Ecto neural progenitor cell (in vitro differentiated cells): Measurements from ENCODE around the gene CLCN2.
A peak's percentile ranks its signal among the peaks of the same experiment; 100 is the strongest.

Experiments used
- DNase-seq: peaks from one replicate; pipeline ENCODE4 v3.0.0-alpha.2; 2018; ENCODE audit warnings: low spot score

Gene CLCN2

DNA sequence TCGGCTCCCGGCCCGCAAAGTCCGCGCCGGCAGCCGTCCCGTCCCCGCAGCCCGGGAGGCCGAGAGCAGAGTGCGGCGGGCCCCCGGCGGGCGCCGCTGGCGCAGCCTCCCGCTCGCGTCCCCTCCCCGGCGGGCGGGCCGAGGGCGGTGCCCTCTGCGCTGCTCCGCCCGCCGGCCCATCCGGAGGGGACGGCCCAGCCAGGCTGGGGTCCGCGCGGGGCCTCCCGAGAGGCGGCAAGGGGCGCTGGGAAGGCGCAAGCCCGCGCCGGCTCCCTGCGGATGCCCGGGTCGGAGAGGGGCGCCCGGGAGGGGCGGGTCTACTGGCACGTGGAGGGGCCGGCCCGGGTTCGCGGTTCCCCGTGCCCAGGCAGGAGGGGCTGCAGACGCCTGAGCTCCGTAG, at the start of gene CLCN2, which contains the start of gene POLR2H:
Gene CLCN2, minus strand, starts transcription at position 74 of the 400 bp plus-strand sequence. CDS start 126 bp downstream, outside the sequence.
Gene POLR2H, plus strand, starts transcription at position 179 of the 400 bp plus-strand sequence. CDS start 1,783 bp downstream, outside the sequence.
- DNase-seq = peak; percentile 83

DNA sequence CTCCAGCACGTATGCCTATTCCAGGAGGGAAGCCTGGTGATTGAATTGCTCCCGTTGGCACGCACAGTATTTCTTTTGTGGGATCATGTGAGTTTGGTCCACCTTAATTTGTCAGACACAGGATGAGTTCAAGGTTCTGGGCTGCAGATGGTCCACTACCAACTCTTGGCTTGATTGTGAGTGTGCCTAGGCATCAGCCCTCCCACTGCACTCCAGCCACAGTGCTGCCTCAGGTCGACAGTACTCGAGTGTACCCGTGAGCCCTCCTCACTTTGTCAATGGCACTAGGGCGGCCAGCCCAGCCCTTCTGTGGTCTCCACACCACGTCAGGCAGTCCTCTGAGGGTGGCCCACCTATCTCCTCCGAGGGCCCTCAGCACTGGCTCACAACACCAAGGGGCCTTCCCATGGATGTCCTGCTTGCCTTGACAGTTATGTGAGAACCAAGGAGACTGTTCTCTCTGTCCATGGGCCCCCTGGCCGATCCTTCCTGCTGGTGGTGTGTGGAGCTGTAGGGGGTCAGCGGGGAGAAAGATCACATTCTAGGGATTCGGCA, 48.6 kb upstream of the CLCN2 start:
- no peak for DNase-seq

DNA sequence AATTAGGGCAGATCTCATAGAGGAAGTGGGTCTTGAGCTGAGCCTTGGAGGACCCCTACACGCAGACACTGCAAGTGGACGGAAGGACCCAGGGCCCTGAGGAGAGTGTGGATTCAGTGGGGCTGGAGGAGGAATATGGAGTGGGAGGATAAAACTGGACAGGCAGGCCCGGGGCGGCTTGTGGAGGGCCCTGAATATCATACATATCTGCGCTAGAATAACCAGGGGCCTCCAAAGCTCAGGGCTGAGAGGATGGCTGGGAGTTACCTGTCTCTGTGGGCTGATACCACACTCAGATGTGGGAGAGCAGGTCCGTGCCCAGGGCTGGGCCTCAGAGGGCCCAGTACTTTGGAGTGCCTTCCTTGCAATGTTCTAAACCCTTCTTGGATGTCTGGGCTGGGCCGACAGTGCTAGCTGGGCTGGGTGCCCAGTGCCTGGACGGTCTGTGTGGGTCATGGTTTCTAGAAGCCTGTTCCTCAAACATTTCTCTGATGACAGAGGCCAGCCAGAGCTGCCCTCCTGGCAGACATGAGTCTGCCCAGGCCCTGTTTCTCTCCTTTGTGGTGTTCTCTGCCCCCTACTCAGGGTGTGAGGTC, 48.0 kb upstream of the CLCN2 start:
- DNase-seq = no peak

DNA sequence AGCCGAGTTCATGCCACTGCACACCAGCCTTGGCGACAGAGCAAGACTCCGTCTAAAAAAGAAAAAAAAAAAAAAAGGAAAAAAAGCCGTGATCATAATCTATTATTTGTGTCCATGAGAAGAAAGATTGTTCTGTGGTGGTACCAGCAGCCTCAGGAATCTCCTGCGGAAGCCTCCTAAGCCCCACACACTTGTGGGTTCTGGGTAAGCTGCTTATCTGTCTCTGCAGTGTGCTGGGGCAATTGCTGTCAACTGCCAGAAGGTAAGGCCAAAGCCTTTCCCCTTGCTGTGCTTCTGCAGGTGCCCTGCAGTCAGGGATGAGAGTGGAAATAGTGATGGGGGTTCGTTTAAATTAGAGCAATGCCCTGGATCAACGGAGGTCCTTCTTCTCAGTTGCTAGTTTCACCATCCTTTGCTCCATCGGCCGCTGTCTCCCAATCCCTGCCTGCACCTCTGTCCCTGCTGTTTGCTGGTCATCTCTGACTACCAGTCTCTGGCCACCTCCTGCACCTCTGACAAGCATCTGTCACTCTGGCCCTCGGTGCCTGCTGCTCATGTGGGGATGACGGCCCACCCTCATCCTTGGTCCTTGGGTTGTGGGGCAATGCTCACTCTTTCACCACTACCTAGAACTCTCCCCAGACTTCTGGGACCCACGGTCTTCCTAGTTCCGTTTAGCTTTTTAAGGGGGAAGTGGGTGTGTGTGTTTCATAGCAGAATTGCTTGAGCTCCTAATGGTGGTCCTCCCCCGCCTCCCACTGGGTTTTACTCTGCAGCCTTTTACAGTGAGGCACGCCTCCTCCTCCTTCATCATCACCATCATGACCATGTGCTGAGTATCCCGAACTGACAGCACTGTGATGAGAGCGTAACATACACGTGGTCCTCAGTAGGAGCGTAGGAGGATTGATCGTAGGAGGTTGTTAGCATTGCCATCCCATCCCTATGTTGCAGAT, 43.9 kb upstream of the CLCN2 start:
- DNase-seq = no peak

DNA sequence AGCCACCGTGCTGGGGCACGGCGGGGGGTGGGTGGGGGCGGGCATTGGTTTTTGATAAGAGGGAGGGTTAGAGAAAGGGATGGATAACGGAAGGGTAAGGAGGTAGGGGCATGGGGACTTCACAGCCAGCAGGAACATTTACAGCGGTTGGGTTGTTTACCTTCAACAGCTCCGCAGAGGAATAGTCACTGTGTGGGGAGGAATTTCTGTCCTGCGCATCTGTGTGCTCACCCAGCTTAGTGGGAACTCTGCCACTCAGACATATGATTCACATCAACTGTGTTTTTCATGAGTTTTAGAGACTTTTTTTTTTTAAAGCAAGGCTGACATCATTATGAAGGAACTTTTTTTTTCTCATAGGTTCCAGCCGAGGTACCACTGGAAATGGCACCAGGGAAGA, 38.0 kb upstream of the CLCN2 start:
- no peak for DNase-seq

DNA sequence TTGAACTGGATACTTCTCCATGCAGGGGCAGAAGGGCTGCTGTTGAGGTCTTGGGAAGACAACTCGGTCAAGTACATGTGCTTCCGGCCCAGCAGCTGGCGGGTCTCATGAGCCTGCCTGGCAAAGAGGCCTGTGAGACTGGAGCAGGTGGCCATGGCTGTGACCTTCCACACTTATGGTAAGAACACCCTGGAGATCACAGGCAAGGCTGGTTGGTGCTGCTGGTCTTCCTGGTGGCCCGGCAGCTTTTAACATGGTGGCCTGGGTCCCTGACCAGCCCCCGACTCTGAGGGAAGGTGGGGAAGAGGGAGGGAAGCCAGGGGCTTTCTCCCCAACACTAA, 33.9 kb upstream of the CLCN2 start:
- DNase-seq = no peak

DNA sequence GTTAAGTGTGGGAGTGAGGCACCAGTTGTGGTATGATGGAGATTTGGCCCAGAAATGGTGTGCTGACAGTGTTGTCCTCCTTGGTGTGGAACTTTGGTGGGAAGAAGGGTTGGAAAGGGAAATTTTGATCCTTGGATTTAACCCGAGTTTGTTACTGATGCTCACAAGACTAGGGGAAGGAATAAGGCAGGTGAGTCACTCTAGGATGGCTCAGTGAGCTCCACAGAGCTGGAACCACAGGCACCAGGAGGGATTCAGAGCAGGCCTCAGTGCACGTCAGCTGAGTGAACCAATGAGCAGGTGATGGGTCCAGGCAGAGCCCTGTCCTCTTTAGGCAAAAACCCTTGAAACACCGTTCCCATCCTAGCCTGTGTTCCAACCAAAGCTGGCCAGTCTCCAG, 29.9 kb upstream of the CLCN2 start:
- no peak for DNase-seq

DNA sequence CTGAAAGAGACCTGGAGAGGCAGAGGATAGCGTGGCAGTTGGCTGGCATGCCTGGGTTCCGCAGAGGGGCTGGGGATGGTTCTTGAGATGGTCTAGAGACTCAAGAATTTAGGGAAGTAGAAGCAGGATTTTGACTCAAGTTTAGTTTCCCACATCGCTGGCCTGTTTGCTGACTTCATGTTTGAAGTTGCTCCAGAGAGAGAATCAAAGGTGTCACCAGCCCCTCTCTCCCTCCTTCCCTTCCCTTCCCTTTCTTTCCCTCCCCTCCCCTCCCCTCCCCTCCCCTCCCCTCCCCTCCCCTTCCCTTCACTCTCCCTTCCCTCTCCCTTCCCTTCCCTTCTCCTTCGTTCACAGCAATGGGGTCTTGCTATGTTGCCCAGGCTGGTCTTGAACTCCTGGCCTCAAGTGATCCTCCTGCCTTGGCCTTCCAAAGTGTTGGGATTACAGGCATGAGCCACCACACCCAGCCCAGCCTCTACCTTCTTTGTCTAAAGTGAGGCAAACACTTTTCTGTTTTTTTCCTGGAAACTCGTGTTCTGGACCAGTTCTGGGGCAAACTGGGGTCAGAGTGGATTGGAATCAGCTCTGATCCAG, 28.6 kb upstream of the CLCN2 start:
- DNase-seq = no peak

DNA sequence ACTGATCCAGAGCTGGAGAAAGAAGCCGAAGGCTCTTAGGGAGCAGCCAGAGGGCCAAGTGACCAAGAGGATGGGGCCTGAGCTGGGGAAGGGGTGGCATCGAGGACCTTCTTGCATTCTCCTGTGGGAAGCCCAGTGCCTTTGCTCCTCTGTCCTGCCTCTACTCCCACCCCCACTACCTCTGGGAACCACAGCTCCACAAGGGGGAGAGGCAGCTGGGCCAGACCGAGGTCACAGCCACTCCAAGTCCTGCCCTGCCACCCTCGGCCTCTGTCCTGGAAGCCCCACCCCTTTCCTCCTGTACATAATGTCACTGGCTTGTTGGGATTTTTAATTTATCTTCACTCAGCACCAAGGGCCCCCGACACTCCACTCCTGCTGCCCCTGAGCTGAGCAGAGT, 28.0 kb upstream of the CLCN2 start:
- DNase-seq = no peak

DNA sequence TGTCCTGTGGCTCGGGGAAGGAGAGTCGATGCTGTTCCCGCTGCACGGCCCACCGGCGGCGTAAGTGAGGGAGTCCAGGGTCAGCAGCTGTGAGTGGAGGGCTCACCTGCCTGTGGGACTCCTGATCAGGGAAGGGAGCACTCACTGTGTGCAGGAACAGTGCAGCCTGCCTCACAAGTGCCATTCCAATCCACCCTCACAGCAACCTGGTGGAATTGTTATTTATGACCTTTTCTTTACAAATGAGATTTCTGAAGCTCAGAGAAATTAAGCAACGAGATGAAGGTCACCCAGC, 27.5 kb upstream of the CLCN2 start:
- no peak for DNase-seq

DNA sequence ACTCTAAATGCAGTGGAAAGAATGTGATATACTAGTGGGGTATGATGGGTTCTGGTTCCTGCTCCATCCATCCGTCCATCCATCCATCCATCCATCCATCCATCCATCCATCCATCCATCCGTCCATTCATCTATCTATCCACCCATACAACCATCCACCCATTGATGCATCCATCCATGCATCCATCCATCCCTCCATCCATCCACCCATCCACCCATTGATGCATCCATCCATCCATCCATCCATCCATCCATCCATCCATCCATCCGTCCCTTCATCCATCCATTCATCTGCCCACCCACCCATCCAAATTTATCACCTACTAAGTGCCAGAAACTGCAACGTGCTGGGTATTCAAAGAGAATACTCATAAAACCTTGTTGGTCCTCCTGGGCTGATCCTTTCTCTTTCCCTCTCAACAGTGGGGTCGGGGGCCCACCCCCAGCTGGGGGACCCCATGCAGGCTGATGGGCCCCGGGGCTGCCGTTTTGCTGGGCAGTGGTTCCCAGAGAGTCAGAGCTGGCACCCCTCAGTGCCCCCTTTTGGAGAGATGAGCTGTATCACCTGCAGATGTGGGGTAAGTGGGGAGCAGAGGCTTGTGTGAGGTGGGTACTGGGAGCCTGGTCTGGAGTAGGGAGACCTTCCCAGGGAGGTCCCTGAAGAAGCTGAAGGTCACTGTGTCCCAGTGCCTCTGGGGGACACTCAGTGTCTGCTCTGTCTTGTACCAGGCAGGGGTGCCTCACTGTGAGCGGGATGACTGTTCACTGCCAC, 26.9 kb upstream of the CLCN2 start:
- no peak for DNase-seq

DNA sequence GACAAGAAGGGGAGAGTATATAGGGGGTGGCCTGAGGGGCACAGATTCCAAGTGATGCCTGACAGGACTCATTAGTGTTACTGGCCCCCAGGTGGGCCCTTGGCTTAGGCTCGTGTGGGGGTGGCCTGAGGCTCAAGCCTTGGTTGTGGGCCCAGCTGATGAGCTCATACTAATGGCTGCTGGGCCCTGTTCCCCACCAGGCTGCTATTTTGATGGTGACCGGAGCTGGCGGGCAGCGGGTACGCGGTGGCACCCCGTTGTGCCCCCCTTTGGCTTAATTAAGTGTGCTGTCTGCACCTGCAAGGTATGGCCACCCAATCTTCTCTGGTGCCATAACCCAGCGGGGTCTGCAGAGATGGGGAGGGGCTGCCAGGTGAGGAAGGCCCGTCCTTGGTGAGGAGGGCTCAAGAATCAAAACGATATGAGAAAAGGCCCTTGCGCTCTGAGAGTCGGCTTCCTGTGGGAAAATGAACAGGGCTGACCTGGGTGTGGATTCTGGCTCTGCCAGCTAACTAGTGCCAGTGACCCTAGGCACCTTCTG, 25.8 kb upstream of the CLCN2 start:
- no peak for DNase-seq

DNA sequence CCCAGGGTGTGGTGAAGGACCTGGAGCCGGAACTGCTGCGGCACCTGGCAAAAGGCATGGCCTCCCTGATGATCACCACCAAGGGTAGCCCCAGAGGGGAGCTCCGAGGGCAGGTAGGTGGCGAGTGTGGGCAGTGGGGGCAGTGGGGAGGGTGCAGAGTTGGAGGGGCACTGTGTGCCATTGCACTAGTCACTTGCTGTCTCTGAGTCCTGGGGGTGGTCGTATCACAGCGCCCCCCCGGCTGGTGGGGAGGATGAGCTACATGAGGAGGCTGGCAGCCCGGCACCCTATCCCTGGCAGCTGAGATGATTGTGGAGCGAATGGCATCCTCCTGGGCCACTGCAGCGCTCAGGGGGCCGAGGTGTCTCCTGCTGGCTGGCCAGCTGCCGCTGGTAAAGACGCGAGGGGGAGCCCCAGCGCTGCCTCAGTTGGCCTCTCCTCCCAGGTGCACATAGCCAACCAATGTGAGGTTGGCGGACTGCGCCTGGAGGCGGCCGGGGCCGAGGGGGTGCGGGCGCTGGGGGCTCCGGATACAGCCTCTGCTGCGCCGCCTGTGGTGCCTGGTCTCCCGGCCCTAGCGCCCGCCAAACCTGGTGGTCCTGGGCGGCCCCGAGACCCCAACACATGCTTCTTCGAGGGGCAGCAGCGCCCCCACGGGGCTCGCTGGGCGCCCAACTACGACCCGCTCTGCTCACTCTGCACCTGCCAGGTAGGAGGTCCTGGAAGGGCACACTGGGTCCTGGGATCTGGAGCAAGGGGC, 24.8 kb upstream of the CLCN2 start:
- DNase-seq = no peak

DNA sequence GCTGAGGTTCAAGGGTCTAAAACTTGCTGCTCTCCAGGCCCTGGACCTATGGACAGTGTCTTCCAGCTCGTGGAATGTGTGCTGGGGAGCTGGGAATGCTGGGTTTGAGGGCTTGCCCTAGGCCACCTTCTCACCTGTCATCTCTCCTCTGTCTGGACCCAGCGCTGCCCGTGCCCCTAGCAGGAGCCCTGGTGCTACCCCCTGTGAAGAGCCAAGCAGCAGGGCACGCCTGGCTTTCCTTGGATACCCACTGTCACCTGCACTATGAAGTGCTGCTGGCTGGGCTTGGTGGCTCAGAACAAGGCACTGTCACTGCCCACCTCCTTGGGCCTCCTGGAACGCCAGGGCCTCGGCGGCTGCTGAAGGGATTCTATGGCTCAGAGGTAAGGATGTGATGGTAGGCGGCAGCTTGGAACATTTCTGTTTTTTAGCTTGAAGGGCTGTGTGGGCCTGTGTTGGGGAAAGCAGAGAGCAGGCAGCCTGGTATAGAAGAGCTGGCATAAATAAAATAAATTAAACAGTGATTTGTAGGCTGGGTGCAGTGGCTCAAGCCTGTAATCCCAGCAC, 23.5 kb upstream of the CLCN2 start:
- DNase-seq = no peak

DNA sequence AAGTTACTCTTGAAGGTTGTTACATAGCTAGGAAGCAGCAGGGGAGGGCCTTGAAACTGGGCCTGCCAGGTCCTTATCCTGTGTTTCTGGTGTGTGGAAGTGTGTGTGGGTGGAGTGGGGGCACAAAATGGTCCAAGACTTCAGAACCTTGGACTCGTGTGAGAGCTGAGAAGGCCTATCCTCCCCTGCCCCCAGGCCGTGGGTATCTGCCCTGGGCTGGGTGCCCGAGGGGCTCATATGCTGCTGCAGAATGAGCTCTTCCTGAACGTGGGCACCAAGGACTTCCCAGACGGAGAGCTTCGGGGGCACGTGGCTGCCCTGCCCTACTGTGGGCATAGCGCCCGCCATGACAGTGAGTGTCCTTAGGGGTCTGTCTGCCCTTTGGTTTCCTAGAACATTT, 22.9 kb upstream of the CLCN2 start:
- DNase-seq = no peak

DNA sequence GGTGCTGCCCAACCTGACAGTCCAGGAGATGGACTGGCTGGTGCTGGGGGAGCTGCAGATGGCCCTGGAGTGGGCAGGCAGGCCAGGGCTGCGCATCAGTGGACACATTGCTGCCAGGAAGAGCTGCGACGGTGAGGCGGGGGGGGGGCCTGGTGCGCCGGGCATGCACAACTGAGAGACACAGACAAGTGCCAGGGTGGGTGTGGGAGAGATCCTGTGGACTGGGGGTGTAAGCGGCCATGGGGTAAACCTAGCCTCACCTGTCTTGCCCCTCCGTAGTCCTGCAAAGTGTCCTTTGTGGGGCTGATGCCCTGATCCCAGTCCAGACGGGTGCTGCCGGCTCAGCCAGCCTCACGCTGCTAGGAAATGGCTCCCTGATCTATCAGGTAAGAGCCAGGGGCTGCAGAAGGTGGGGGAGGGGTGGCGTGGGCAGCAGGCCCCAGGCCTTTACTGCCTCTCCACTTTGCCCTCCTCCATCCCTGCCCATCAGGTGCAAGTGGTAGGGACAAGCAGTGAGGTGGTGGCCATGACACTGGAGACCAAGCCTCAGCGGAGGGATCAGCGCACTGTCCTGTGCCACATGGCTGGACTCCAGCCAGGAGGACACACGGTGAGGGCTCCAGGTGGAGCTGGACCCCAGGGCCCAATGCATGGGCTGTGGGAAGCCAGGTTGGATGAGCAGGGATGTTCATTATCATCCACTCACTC, 21.8 kb upstream of the CLCN2 start:
- no peak for DNase-seq

DNA sequence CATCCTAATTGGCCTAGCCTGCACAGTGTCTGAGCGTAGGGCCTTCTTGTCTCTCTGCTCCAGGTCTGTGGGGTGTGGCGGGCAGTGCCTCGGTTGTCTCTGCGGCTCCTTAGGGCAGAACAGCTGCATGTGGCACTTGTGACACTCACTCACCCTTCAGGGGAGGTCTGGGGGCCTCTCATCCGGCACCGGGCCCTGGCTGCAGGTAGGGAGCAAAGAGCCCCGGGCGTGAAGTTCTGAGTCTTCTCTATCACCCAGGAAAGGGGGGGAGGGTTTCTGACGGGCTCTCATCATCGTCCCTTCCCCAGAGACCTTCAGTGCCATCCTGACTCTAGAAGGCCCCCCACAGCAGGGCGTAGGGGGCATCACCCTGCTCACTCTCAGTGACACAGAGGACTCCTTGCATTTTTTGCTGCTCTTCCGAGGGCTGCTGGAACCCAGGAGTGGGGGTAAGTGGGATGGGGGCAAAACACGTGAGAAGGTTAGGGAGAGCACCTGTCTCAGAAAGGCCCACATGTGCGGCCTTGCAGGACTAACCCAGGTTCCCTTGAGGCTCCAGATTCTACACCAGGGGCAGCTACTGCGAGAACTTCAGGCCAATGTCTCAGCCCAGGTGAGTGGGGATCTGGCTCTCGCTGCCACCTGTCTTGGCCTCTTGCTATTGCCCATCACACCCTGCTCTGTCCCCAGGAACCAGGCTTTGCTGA, 21.1 kb upstream of the CLCN2 start:
- DNase-seq = no peak

DNA sequence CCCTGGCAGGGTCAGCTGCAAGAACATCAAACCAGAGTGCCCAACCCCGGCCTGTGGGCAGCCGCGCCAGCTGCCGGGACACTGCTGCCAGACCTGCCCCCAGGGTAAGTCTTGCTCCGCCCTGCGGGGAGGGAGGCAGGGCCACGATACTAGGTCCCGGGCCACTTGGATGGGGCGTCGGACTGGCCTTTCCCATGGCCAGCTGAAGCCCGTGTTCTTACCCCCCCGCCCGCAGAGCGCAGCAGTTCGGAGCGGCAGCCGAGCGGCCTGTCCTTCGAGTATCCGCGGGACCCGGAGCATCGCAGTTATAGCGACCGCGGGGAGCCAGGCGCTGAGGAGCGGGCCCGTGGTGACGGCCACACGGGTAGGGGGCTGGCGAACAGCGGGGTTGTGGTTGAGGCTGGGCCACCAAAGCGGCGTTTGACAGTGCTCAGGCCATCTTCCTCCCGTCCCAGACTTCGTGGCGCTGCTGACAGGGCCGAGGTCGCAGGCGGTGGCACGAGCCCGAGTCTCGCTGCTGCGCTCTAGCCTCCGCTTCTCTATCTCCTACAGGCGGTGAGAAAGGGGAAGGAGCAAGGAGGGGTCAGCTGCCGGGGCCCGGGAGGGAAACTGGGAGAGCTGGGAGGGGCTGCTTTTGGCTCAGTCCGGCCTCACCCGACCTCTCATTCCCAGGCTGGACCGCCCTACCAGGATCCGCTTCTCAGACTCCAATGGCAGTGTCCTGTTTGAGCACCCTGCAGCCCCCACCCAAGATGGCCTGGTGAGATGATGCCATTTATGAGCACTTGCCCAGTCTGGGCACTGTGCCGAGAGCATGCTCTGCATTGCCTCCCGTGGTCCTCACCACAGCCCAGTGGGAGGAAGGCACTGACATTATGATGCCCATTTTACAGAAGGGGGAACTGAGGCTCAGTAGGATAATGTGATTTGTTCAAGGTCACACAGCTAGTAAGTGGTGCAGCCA, 20.1 kb upstream of the CLCN2 start:
- peak; percentile 74 for DNase-seq
